ENCODE data around the gene CCSAP. TPM values are rescaled to one million over a fixed set of nuclear protein-coding genes. Genes with fewer than 3 reads are reported as not detected.

The CCSAP gene
- total RNA-seq, 1 experiment from 2014 or later: 9.5 TPM

- ATAC-seq (no peak), DNase-seq (no peak)
- Histone ChIP-seq H3K9me2 (replicated peaks; ENCODE audit: low read length) (no peaks in the 10 kb centered on the region), H3K36me3 (ENCODE audit: low read depth, low read length) (peaks cover 15% of the 10 kb centered on the region; the same call in 1 of the 2 replicates), H3K27me3 (ENCODE audit: low read length) (no peaks in the 10 kb centered on the region), H3K4me2 (ENCODE audit: low read length) (no peak overlapping the region), H3K27ac (ENCODE audit: low read length) (no peak overlapping the region), H3K9me3 (ENCODE audit: low read length) (no peaks in the 10 kb centered on the region), H3K9ac (ENCODE audit: low read length) (no peak overlapping the region), H4K20me1 (ENCODE audit: low read length) (no peaks in the 10 kb centered on the region), H3K79me2 (ENCODE audit: low read length) (no peaks in the 10 kb centered on the region), H2AFZ (ENCODE audit: low read length) (no peak overlapping the region), H3K4me3 (ENCODE audit: low read length) (no peak overlapping the region), H3F3A (ENCODE audit: low read length, unreplicated experiment) (no peaks in the 10 kb centered on the region), H3K4me1 (ENCODE audit: insufficient read depth, low read length) (no peaks in the 10 kb centered on the region)
- ChIA-PET CTCF (no interaction called here), POLR2A (ENCODE audit: unreplicated experiment) (no interaction called here)
- intact Hi-C loops (cut with micrococcal nuclease): no loop called here
- no TSS peak for BruUV-seq (replicated peaks)
- TF ChIP-seq EZH2 (IDR thresholded peaks at IDR 0.05; ENCODE audit: low read length, unreplicated experiment) (no peak), EZH2phosphoT487 (IDR thresholded peaks at IDR 0.05; ENCODE audit: borderline replicate concordance, low read length) (no peak)
- TF ChIP-seq, protein P1, sequence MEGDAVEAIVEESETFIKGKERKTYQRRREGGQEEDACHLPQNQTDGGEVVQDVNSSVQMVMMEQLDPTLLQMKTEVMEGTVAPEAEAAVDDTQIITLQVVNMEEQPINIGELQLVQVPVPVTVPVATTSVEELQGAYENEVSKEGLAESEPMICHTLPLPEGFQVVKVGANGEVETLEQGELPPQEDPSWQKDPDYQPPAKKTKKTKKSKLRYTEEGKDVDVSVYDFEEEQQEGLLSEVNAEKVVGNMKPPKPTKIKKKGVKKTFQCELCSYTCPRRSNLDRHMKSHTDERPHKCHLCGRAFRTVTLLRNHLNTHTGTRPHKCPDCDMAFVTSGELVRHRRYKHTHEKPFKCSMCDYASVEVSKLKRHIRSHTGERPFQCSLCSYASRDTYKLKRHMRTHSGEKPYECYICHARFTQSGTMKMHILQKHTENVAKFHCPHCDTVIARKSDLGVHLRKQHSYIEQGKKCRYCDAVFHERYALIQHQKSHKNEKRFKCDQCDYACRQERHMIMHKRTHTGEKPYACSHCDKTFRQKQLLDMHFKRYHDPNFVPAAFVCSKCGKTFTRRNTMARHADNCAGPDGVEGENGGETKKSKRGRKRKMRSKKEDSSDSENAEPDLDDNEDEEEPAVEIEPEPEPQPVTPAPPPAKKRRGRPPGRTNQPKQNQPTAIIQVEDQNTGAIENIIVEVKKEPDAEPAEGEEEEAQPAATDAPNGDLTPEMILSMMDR (conservative IDR thresholded peaks at IDR 0.05; ENCODE audit: low read depth, low read length): no peak
Observed at GRCh38 chr1:229297746-229298145, 45.1 kb downstream of the CCSAP start.

DNA sequence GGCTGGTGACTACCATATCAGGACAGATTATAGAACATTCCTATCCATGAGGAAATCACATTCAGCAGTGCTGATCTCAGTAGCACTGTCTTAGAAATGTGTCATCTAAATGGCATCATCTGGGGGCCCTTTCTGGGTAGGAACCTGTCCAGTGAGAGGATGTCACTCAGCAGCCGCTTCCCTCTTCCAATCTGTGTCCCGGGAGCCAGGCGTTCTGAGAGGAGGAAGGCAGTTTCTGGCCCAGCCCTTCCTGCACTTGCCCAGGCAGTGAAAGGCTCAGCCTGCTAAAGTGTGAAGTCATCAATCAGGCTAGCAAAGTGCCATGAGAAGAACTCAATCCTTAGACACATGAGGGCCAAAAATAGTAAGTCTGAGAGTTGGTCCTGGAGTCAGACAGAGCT lies 46.3 kb downstream of the CCSAP start:
- H3K27ac ChIP-seq (ENCODE audit: low read length): no peak overlapping the region
- no peaks in the 10 kb centered on the region for H3K4me1 ChIP-seq (ENCODE audit: insufficient read depth, low read length)
- POLR2A ChIA-PET (ENCODE audit: unreplicated experiment): no interaction called here
- no peak overlapping the region for H2AFZ ChIP-seq (ENCODE audit: low read length)
- no TSS peak for BruUV-seq (replicated peaks)
- peaks cover 15% of the 10 kb centered on the region; the same call in 1 of the 2 replicates for H3K36me3 ChIP-seq (ENCODE audit: low read depth, low read length)
- no peaks in the 10 kb centered on the region for H3K9me2 ChIP-seq (replicated peaks; ENCODE audit: low read length)
- CTCF ChIA-PET: no interaction called here
- TF ChIP-seq EZH2phosphoT487 (IDR thresholded peaks at IDR 0.05; ENCODE audit: borderline replicate concordance, low read length) (no peak), EZH2 (IDR thresholded peaks at IDR 0.05; ENCODE audit: low read length, unreplicated experiment) (no peak)
- TF ChIP-seq, protein P1 (conservative IDR thresholded peaks at IDR 0.05; ENCODE audit: low read depth, low read length): no peak
- H3K79me2 ChIP-seq (ENCODE audit: low read length): no peaks in the 10 kb centered on the region
- intact Hi-C loops (cut with micrococcal nuclease): no loop called here
- H3K9ac ChIP-seq (ENCODE audit: low read length): no peak overlapping the region
- H3K27me3 ChIP-seq (ENCODE audit: low read length): no peaks in the 10 kb centered on the region
- H3K4me2 ChIP-seq (ENCODE audit: low read length): no peak overlapping the region
- ATAC-seq (no peak), DNase-seq (no peak)
- H4K20me1 ChIP-seq (ENCODE audit: low read length): no peaks in the 10 kb centered on the region
- H3K4me3 ChIP-seq (ENCODE audit: low read length): no peak overlapping the region
- H3K9me3 ChIP-seq (ENCODE audit: low read length): no peaks in the 10 kb centered on the region
- no peaks in the 10 kb centered on the region for H3F3A ChIP-seq (ENCODE audit: low read length, unreplicated experiment)

GRCh38 chr1:229295745-229296144 lies 47.1 kb downstream of the CCSAP start:
- Histone ChIP-seq H3K9ac (ENCODE audit: low read length) (no peak overlapping the region), H3K27ac (ENCODE audit: low read length) (no peak overlapping the region), H3K4me3 (ENCODE audit: low read length) (no peak overlapping the region), H3K4me2 (ENCODE audit: low read length) (no peak overlapping the region), H3K79me2 (ENCODE audit: low read length) (no peaks in the 10 kb centered on the region), H2AFZ (ENCODE audit: low read length) (no peak overlapping the region), H3F3A (ENCODE audit: low read length, unreplicated experiment) (no peaks in the 10 kb centered on the region), H3K9me3 (ENCODE audit: low read length) (no peaks in the 10 kb centered on the region), H3K9me2 (replicated peaks; ENCODE audit: low read length) (no peaks in the 10 kb centered on the region), H3K27me3 (ENCODE audit: low read length) (no peaks in the 10 kb centered on the region), H4K20me1 (ENCODE audit: low read length) (no peaks in the 10 kb centered on the region), H3K36me3 (ENCODE audit: low read depth, low read length) (peaks cover 15% of the 10 kb centered on the region; the same call in 1 of the 2 replicates), H3K4me1 (ENCODE audit: insufficient read depth, low read length) (no peaks in the 10 kb centered on the region)
- no peak for DNase-seq
- ChIA-PET POLR2A (ENCODE audit: unreplicated experiment) (no interaction called here), CTCF (no interaction called here)
- no TSS peak for BruUV-seq (replicated peaks)
- TF ChIP-seq, protein P1 (conservative IDR thresholded peaks at IDR 0.05; ENCODE audit: low read depth, low read length): no peak
- TF ChIP-seq EZH2phosphoT487 (IDR thresholded peaks at IDR 0.05; ENCODE audit: borderline replicate concordance, low read length) (no peak), EZH2 (IDR thresholded peaks at IDR 0.05; ENCODE audit: low read length, unreplicated experiment) (no peak)
- ATAC-seq: no peak
- intact Hi-C loops (cut with micrococcal nuclease): no loop called here
